CD4-positive, alpha-beta memory T cell (primary cell): ENCODE data around the gene BLVRB. TPM values are rescaled to one million over a fixed set of nuclear protein-coding genes. Genes with fewer than 3 reads are reported as not detected.
A peak's percentile ranks its signal among the peaks of the same experiment; 100 is the strongest.
"Not testable (repeated sequence)": the region's sequence is repeated elsewhere in the genome, so short reads cannot be mapped to it uniquely, and the experiment has no call there.

Experiments
- CTCF ChIA-PET: fragments of 350-600 bp; sonication (Branson Sonifier 250); formaldehyde crosslinking; loops from one replicate; lab custom pipeline; 2021; ENCODE audit warnings: inconsistent platforms; ENCODE audit not compliant: partially characterized antibody; lab: Charles Lee
- POLR2A ChIA-PET: fragments of 350-600 bp; sonication (Branson Sonifier 250); formaldehyde crosslinking; loops from one replicate; lab custom pipeline; 2021; ENCODE audit not compliant: partially characterized antibody; lab: Charles Lee
- DNase-seq, 5 donors: peaks; one replicate each; pipeline versions ENCODE4 v3.0.0 to v3.0.0-alpha.2; 2020 to 2022; ENCODE audit warnings: mixed read lengths in 1 of 5
- H3K27ac ChIP-seq: one replicate; pipeline ENCODE4 v1.7.0; 2013; ENCODE audit warnings: low read depth, low read length
- H3K27me3 ChIP-seq: 2 replicates; pipeline ENCODE4 v1.7.0; 2013; ENCODE audit warnings: mild to moderate bottlenecking, low read length, moderate library complexity; ENCODE audit not compliant: insufficient read depth
- H3K36me3 ChIP-seq: 2 replicates; pipeline ENCODE4 v1.7.0; 2013; ENCODE audit warnings: mild to moderate bottlenecking, low read length, moderate library complexity; ENCODE audit not compliant: insufficient read depth
- H3K4me1 ChIP-seq: 2 replicates; pipeline ENCODE4 v1.7.0; 2013; ENCODE audit warnings: mild to moderate bottlenecking, low read length, moderate library complexity; ENCODE audit not compliant: insufficient read depth
- H3K4me3 ChIP-seq, 2 donors: one replicate each; pipeline ENCODE4 v1.7.0; 2013; ENCODE audit warnings: low read length in 2 of 2, mild to moderate bottlenecking in 1 of 2
- H3K9me3 ChIP-seq, 2 donors: one replicate each; pipeline ENCODE4 v1.7.0; 2013; ENCODE audit warnings: low read length in 2 of 2, control low read depth in 1 of 2; ENCODE audit not compliant: control insufficient read depth in 1 of 2
- H3K27ac Mint-ChIP-seq, 7 donors: one replicate each; pipeline ENCODE4 v1.8.0; 2020 to 2021; ENCODE audit warnings: mixed read lengths in 7 of 7, mild to moderate bottlenecking in 6 of 7, inconsistent platforms in 3 of 7, moderate library complexity in 3 of 7
- H3K27me3 Mint-ChIP-seq, 2 donors: one replicate each; pipeline ENCODE4 v1.8.0; 2020 to 2021; ENCODE audit warnings: mixed read lengths in 2 of 2
- H3K36me3 Mint-ChIP-seq, 2 donors: one replicate each; pipeline ENCODE4 v1.8.0; 2020 to 2021; ENCODE audit warnings: mixed read lengths in 2 of 2, inconsistent platforms in 1 of 2, mild to moderate bottlenecking in 1 of 2
- H3K4me1 Mint-ChIP-seq, 4 donors: one replicate each; pipeline ENCODE4 v1.8.0; 2020 to 2021; ENCODE audit warnings: mixed read lengths in 4 of 4, mild to moderate bottlenecking in 1 of 4
- H3K4me3 Mint-ChIP-seq, 8 donors: one replicate each; pipeline ENCODE4 v1.8.0; 2020 to 2021; ENCODE audit warnings: mixed read lengths in 8 of 8, mild to moderate bottlenecking in 7 of 8, moderate library complexity in 6 of 8, inconsistent platforms in 3 of 8
- H3K9me3 Mint-ChIP-seq, 8 donors: one replicate each; pipeline ENCODE4 v1.8.0; 2020 to 2021; ENCODE audit warnings: mixed read lengths in 8 of 8, mild to moderate bottlenecking in 5 of 8, inconsistent platforms in 3 of 8, moderate library complexity in 1 of 8
- intact Hi-C: fragments of 100-400 bp; cut with micrococcal nuclease; formaldehyde crosslinking; loops from one replicate; pipeline ENCODE4 v1.15.1; 2023
- polyA plus RNA-seq, 2 donors: library from polyadenylated mRNA; unstranded; fragments of 300-500 nt; fragmentation: Illumina TruSeq; gene quantifications; one replicate each; pipeline ENCODE4 v1.2.3, GENCODE V29; 2021
- total RNA-seq, 2 experiments: library from RNA; stranded (reverse); gene quantifications; one replicate each; pipeline ENCODE4 v1.2.3, GENCODE V29; 2021

Gene BLVRB
- total and polyA plus RNA-seq, 4 experiments from 2014 or later = 12.3 to 34.6 (median 20.8) TPM

DNA sequence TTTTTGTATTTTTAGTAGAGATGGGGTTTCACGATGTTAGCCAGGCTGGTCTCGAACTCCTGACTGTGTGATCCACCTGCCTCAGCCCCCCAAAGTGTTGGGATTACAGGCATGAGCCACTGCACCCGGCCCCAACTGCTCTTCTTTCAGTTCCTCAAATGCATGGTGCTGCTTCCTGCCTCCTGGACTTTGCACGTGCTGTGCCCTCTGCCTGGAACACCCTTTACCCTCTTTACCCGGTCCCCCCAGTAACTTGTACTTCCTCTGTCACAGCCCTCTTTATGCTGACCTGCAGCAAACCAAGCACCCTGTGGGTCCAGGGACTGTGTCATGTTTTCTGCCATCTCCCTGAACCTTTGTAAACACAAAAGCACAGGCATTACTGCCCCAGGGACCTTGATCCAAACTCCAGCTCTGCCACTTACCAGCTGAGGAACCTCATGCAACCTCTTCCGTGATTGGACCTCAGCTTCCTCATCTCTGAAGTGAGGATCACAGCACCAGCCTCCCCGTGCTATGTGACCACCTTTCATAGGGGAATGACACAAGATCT, 3.8 kb downstream of the BLVRB start:
- Histone ChIP-seq H3K4me1 (peaks cover 20% of the 10 kb centered on the region), H3K27me3 (no peaks in the 10 kb centered on the region), H3K36me3 (no peaks in the 10 kb centered on the region), H3K27ac (no peak overlapping the region), H3K4me3 (no peak overlapping the region), H3K9me3 (no peaks in the 10 kb centered on the region)
- Mint-ChIP-seq H3K4me3 (no peak overlapping the region), H3K27ac (peak overlapping the region in 1 of 7 donors; percentile 30), H3K9me3 (peaks cover 0 to 2% (median 0%) of the 10 kb centered on the region in 8 donors), H3K36me3 (peaks cover 4 to 6% of the 10 kb centered on the region in 2 donors), H3K27me3 (peaks cover 6 to 7% of the 10 kb centered on the region in 2 donors), H3K4me1 (peaks cover 22 to 30% (median 24%) of the 10 kb centered on the region in 4 donors)
- POLR2A ChIA-PET = no interaction called here
- CTCF ChIA-PET = interaction anchor here (0.7 to 1.1 kb wide), 3 partner anchors 37 to 173 kb away, joined by 3 read pairs; no protein-coding TSS in a partner anchor
- DNase-seq = no peak
- intact Hi-C loops = no loop called here

DNA sequence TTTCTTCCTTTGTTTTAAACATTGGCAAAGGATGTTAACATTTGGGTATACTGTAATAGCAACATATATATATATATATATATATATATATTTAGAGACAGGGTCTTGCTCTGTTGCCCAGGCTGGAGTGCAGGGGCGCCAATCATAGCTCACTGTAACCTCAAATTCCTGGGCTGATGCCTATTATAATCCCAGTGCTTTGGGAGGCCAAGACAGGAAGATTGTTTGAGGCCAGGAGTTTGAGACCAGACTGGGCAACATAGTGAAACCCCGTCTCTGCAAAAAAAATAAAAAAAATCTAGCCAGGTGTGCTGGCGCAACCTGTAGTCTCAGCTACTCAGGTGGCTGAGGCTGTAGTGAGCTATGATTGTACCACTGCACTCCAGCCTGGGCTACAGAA, 5.4 kb downstream of the BLVRB start:
- intact Hi-C loops = no loop called here
- POLR2A ChIA-PET = no interaction called here

DNA sequence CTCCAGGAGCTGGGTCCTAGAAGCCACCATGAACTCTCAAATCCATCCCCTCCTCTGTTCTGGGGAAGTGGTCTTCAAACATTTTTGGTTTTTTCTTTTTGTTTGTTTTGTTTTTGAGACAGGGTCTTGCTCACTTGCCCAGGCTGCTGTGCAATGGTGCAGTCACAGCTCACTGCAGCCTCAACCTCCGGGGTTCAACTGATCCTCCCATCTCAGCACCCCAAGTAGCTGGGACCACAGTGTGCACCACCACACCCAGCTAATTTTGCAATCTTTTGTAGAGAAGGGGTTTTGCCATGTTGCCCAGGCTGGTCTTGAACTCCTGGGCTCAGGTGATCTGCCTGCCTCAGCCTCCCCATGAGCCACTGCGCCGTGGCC, 7.0 kb downstream of the BLVRB start:
- Mint-ChIP-seq H3K4me3 (no peak overlapping the region), H3K27ac (no peak overlapping the region), H3K9me3 (no peaks in the 10 kb centered on the region), H3K4me1 (peaks cover 0 to 4% (median 2%) of the 10 kb centered on the region in 4 donors), H3K27me3 (no peaks in the 10 kb centered on the region), H3K36me3 (no peaks in the 10 kb centered on the region)
- CTCF ChIA-PET = interaction anchor here (1.0 kb wide), 1 partner anchor 176 kb away, joined by 3 read pairs; no protein-coding TSS in a partner anchor
- Histone ChIP-seq H3K4me3 (no peak overlapping the region), H3K36me3 (no peaks in the 10 kb centered on the region), H3K4me1 (no peaks in the 10 kb centered on the region), H3K27ac (no peak overlapping the region), H3K27me3 (no peaks in the 10 kb centered on the region), H3K9me3 (no peaks in the 10 kb centered on the region)
- intact Hi-C loops = no loop called here
- DNase-seq = no peak
- POLR2A ChIA-PET = no interaction called here

More for the DNA sequence above, 5.4 kb downstream of the BLVRB start:
- Mint-ChIP-seq H3K4me3 (no peak overlapping the region), H3K4me1 (peaks cover 9 to 15% (median 11%) of the 10 kb centered on the region in 4 donors), H3K36me3 (no peaks in the 10 kb centered on the region), H3K27me3 (no peaks in the 10 kb centered on the region), H3K27ac (no peak overlapping the region), H3K9me3 (no peaks in the 10 kb centered on the region)
- no peak for DNase-seq
- H3K9me3 ChIP-seq = no peaks in the 10 kb centered on the region
- peaks cover 9% of the 10 kb centered on the region for H3K4me1 ChIP-seq
- H3K36me3 ChIP-seq = no peaks in the 10 kb centered on the region
- no peak overlapping the region for H3K27ac ChIP-seq
- CTCF ChIA-PET = interaction anchor here (0.6 to 1.4 kb wide), 3 partner anchors 40 to 168 kb away, joined by 3 read pairs; no protein-coding TSS in a partner anchor
- no peaks in the 10 kb centered on the region for H3K27me3 ChIP-seq
- no peak overlapping the region for H3K4me3 ChIP-seq

DNA sequence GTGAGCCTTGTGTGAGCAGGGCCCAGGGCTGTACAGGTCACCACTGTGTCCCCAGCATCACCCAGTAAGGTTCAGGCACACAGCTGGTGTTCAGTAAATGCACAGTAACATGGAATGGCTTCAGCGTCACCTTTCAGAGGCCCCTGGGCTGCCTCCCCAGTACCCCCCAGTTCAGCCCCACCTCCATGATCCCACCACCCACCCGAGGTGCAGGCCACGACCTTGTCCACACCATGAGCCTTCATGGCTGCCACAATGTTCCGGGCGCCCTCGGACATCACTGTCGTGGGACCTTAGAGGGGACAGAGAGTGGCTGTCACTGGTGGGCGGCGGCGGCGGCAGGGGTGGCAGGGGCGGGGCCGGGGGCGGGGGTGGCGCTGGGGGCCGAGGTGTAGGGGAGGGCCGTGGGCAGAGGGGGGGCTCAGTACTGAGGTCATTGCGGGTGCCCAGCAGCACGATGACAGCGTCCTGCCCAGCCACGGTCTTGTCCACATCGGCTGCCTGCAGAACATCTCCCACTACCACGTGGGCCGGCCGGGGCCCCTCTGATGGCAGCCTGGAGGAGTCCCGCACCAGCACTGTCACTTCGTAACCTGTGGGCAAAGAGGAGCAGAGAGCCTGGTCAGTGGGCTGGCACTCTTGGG, 7.5 kb downstream of the BLVRB start:
- ChIA-PET CTCF (interaction anchor here (1.0 kb wide), 1 partner anchor 177 kb away, joined by 3 read pairs; no protein-coding TSS in a partner anchor), POLR2A (no interaction called here)
- H3K9me3 ChIP-seq = no peaks in the 10 kb centered on the region
- H3K27me3 ChIP-seq = no peaks in the 10 kb centered on the region
- intact Hi-C loops = no loop called here
- Mint-ChIP-seq H3K4me1 (peaks cover 0 to 4% (median 2%) of the 10 kb centered on the region in 4 donors), H3K4me3 (no peak overlapping the region), H3K27ac (no peak overlapping the region), H3K27me3 (no peaks in the 10 kb centered on the region), H3K9me3 (no peaks in the 10 kb centered on the region), H3K36me3 (no peaks in the 10 kb centered on the region)
- no peaks in the 10 kb centered on the region for H3K4me1 ChIP-seq
- H3K4me3 ChIP-seq = no peak overlapping the region
- no peak overlapping the region for H3K27ac ChIP-seq
- DNase-seq = no peak
- H3K36me3 ChIP-seq = no peaks in the 10 kb centered on the region

DNA sequence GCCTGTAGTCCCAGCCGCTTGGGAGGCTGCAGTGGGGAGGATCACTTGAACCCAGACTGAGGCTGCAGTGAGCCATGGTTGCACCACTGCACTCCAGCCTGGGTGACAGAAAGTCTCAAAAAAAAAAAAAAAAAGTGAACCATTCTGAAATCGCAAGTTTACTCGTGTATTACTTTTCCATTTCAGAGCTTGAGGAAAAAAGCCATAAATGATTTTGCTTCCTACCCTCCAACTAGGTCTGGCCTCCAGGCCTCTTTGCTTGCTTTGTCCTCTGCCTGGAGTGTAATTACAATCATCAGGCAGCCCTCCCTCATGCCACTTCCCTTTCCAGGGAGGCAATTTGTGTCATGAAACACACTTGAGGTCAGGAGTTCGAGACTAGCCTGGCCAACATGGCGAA, 8.5 kb downstream of the BLVRB start:
- Histone ChIP-seq H3K27me3 (no peaks in the 10 kb centered on the region), H3K9me3 (no peaks in the 10 kb centered on the region), H3K27ac (no peak overlapping the region), H3K4me3 (no peak overlapping the region), H3K4me1 (no peaks in the 10 kb centered on the region), H3K36me3 (no peaks in the 10 kb centered on the region)
- H3K36me3 Mint-ChIP-seq = peaks cover 0 to 1% of the 10 kb centered on the region in 2 donors
- H3K9me3 Mint-ChIP-seq = no peaks in the 10 kb centered on the region
- ChIA-PET POLR2A (interaction anchor here (2.1 kb wide), 1 partner anchor 13 kb away, joined by 5 read pairs; the partner anchor contains the start of gene SERTAD3), CTCF (interaction anchor here (7.3 kb wide), 1 partner anchor 8 kb away, joined by 45 read pairs; the partner anchor contains the start of gene BLVRB)
- no peak overlapping the region for H3K4me3 Mint-ChIP-seq
- peaks cover 0 to 4% (median under 1%) of the 10 kb centered on the region in 4 donors for H3K4me1 Mint-ChIP-seq
- no peak for DNase-seq
- peak overlapping the region in 1 of 7 donors; percentile 32 for H3K27ac Mint-ChIP-seq
- H3K27me3 Mint-ChIP-seq = no peaks in the 10 kb centered on the region
- intact Hi-C loops = no loop called here

DNA sequence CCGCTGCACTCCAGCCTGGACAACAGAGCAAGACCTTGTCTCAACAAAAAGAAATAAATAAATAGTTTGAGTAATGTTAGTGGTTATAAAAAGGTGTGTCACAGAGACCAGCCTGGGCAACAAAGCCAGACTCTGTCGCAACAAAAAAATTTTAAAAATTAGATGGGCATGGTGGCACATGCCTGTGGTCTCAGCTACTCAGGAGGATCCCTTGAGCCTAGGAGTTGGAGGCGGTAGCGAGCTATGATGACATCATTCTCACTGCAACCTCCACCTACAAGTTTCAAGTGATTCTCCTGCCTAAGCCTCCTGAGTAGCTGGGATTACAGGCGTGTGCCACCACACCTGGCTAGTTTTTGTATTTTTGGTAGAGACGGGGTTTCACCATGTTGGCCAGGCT, 11.6 kb downstream of the BLVRB start:
- H3K27me3 Mint-ChIP-seq, H3K4me3 ChIP-seq, H3K27me3 ChIP-seq, H3K27ac ChIP-seq, H3K9me3 Mint-ChIP-seq, H3K4me1 Mint-ChIP-seq, H3K4me3 Mint-ChIP-seq, H3K9me3 ChIP-seq, intact Hi-C loops, H3K36me3 ChIP-seq, H3K4me1 ChIP-seq, H3K36me3 Mint-ChIP-seq, H3K27ac Mint-ChIP-seq, DNase-seq: not testable (repeated sequence)
- POLR2A ChIA-PET = interaction anchor here (1.5 kb wide), 1 partner anchor 12 kb away, joined by 4 read pairs; the partner anchor contains the start of gene BLVRB
- CTCF ChIA-PET = interaction anchor here (0.9 to 7.3 kb wide), 2 partner anchors 11 to 34 kb away, joined by 3 to 45 read pairs; partner anchors contain the start of gene BLVRB

DNA sequence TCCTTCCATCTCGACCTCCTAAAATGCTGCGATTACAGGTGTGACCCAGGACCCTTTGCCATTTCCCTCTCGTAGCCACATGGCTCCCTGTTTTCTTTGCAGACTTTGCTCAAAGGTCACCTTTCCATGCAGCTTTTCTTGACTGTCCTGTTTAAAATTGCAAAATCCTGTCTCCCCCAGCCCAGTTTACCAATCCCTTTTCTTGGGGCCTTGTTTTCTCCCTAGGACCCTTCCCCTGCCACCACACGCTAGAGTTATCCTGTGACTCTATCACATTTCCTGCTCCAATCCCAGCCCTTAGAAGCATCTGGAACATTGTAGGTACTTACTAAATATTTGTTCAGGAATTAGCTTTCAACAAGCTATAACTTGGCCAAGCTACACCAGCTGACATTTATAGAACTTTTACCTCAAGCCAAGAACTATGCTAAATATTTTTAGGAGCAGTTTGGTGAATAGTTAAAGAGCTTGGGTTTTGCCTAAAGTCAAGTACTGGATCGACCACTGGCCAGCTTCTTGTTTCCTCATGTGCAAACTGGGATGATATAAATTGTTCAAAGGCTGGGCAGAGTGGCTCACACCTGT, 12.3 kb downstream of the BLVRB start:
- no peaks in the 10 kb centered on the region for H3K27me3 Mint-ChIP-seq
- H3K9me3 Mint-ChIP-seq = no peaks in the 10 kb centered on the region
- peaks cover 0 to 7% of the 10 kb centered on the region in 2 donors for H3K36me3 Mint-ChIP-seq
- no peak overlapping the region for H3K4me3 ChIP-seq
- no peaks in the 10 kb centered on the region for H3K36me3 ChIP-seq
- no peak overlapping the region for H3K27ac ChIP-seq
- H3K27me3 ChIP-seq = no peaks in the 10 kb centered on the region
- intact Hi-C loops = no loop called here
- ChIA-PET CTCF (interaction anchor here (0.9 to 7.3 kb wide), 3 partner anchors 12 to 33 kb away, joined by 3 to 45 read pairs (median 7); partner anchors contain the start of gene BLVRB), POLR2A (interaction anchor here (1.5 kb wide), 1 partner anchor 13 kb away, joined by 4 read pairs; the partner anchor contains the start of gene BLVRB)
- peaks cover 0 to 1% (median 0%) of the 10 kb centered on the region in 4 donors for H3K4me1 Mint-ChIP-seq
- no peaks in the 10 kb centered on the region for H3K9me3 ChIP-seq
- no peak for DNase-seq
- H3K4me3 Mint-ChIP-seq = no peak overlapping the region
- no peaks in the 10 kb centered on the region for H3K4me1 ChIP-seq
- no peak overlapping the region for H3K27ac Mint-ChIP-seq
